ENCODE measurements around the gene RSPO1.

- TF ChIP-seq EP300 (conservative IDR thresholded peaks at IDR 0.05; ENCODE audit: poor library complexity, severe bottlenecking) = no peak
- no peak for TF ChIP-seq EZH2 (IDR thresholded peaks at IDR 0.05; ENCODE audit: borderline replicate concordance, insufficient read depth, low read length, poor library complexity, severe bottlenecking)
- TF ChIP-seq CTCF (IDR thresholded peaks at IDR 0.05; ENCODE audit: poor library complexity, severe bottlenecking) = peak; percentile 93
- no peak for TF ChIP-seq POLR2AphosphoS5 (IDR thresholded peaks at IDR 0.05)
- peak; percentile 18 for TF ChIP-seq MXI1 (conservative IDR thresholded peaks at IDR 0.05; ENCODE audit: poor library complexity, severe bottlenecking)
- TF ChIP-seq REST (IDR thresholded peaks at IDR 0.05; ENCODE audit: borderline replicate concordance) = no peak
- peak; percentile 93 for TF ChIP-seq RAD21 (conservative IDR thresholded peaks at IDR 0.05)
- peak; percentile 93 for TF ChIP-seq SMC3 (conservative IDR thresholded peaks at IDR 0.05; ENCODE audit: poor library complexity)
- no peak for TF ChIP-seq TAF1 (IDR thresholded peaks at IDR 0.05; ENCODE audit: low read depth)
Observed at GRCh38 chr1:37682334-37682987, 47.8 kb upstream of the RSPO1 start.

All from neural cell (in vitro differentiated cells).